HG03457 (cell line): ENCODE measurements around the gene APP.

Experiments
- ATAC-seq: cut with Tn5 transposase; IDR thresholded peaks from one replicate; pipeline ENCODE4 v1.9.1; 2021; ENCODE audit warnings: moderate number of reproducible peaks; ENCODE audit not compliant: unreplicated experiment

Gene APP

DNA sequence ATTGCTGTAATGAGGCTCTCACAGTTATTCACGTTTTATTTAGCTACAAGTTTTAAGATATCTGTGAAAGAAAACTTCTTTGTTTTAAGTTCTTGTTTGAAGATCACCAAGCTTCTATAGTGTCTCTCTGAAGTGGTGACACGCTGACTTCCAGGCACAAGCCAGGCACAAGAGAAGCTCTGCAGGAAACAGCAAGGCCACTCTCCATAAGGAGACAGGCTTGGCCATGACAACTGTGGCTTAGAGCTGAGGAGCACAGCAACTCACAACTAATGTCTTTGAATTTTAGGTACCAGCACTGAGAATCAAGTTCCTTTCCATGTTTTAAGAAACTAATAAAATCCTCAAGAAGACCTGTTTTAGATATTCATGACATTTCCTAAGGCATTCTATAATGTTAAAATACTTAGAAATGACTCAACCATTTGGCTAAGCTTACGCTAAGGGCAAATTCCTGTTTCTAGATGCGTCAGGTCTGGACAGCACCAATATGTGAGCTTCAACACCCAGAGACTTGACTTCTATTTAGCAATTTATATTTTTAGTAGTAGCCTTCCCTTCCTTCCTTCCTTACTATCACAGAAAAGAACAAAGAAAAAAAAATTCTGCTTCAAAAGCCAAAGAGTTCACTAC, 40.2 kb downstream of the APP start:
- no peak for ATAC-seq

DNA sequence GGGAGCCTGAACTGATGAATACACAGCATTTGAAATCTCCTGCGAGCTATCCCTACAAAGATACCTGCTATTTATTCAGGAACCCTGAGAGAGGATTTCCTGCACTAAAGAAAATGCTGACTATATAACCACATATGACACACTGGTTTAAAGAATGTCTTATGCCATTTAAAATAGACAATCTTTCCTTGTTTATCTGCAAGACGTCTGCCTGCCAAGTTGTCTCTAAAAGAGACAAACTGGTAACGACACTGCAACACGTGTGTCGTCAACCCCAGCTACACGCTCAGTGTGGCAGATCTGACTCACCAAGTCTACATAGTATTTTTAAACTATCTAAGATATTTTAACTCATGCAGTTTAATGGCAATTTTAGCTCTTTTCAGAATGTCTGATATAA, 42.7 kb downstream of the APP start:
- ATAC-seq = no peak

DNA sequence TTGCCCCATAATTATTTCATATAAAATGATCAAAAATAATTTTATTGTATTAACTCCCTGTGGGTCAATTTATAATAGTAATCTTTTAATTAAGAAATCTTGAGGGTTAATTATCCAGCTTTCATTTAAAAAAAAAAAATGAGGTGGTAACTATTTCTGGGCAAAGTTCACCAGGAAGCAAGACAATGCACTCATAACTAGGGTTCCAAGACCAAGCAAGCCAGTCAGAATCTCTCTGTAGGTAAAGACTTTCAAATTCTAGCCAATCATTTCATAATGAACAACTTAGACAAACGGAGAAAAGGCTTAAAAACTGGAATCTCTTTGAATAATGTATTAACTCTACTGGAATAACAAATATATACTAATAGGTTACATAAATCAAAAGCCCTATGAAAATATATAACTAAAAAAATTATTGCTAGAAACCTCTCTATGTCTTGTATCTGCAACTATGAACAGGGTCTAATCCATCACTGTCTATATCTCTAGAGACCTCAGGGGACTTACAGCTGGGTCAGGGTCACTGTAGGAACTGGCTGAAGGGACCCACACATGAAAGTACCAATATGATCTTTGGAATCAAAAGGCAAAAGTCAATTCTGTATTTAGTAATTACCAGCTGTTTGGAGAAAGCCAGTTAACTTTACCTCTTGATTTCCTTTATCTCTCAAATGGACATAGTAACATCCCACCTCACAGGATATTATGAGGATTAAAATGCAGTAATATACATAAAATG, 43.3 kb downstream of the APP start:
- ATAC-seq = no peak

DNA sequence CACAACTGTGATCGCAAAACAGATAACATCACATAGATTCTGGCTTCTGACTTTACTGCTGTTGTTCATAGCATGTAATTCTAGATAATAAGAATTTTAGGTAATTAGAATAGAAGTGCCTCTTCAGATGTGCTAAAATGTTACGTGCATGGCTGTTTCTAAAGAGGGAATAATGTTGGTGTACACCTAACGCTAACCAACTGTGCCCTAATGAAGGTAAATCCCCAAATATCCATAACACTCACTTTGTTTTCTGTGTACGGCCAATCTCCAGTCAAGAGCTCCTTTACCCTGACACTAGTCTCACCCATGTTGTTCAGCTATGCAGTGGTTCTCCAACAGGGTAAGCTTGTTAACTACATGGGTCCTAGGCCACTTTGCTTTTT, 44.4 kb downstream of the APP start:
- no peak for ATAC-seq

DNA sequence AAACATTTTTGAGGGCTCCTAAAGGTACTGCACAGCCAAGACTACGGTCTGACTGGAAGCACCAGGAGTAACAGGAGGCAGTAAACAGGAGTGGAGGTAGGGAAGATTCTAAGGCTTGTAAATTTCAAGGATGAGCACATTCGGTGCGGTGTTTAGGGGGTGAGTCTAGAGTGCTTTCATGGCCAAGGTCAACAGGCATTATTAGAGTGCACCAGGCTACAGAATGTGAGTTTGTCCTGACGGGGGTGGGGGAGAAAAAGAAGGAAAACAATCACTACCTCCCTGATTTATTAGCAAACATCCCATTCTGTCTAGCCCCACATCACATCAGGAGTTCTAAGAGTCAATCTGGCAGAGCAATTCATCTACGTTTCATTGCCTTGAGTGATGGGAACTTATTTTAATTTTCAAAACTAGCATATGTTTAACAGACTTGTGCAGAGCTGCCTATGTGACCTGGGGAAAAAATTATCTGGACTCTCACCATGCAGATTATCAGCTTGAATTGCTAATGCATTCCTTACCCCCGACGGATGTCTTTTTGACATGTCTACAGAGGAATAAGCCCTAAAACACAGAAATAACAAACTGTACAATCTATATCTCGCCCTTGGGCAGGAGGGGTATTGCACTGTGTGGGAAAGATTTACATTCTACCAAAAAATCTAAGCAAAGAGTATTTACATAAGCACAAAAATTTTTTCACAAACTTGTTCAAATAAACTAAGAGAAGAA, 45.0 kb downstream of the APP start:
- ATAC-seq = no peak

DNA sequence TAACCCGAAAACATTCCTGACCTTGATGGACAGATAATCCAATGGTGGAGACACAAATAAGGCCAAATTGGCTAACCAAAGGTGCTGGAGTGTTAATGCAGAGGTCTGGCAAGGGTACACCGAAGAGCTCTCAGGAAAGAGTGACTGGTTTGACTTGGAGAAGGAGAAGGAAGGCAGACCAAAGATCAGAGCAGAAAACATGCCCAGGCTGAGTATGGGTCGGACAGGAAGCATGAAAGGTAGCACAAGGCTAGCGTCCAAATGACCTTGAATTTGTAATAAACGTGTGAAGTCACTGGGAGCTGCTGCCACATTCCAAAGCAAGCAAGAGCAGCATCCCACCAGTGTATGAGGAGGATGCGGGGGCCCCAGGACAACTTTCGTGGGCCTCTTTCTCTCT, 45.7 kb downstream of the APP start:
- ATAC-seq = no peak

DNA sequence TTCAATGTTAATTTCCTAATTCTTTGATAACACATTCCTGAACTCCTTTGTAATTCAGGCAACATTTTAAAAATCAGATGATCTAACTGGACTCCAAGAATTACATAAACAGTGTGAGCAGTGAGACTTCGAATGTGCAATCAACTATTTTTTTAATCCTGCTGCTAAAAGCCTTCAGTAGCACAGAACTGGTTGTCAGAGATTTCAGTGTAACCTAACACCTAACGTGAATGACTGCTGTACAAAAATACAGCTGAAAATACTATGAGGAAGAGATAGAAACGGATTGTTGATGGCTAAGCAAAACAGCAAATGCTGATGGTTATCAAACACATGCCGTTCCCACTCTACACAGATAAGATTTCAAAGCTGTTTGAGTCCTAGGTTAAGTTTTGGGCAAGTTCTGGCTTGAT, 46.1 kb downstream of the APP start:
- no peak for ATAC-seq

DNA sequence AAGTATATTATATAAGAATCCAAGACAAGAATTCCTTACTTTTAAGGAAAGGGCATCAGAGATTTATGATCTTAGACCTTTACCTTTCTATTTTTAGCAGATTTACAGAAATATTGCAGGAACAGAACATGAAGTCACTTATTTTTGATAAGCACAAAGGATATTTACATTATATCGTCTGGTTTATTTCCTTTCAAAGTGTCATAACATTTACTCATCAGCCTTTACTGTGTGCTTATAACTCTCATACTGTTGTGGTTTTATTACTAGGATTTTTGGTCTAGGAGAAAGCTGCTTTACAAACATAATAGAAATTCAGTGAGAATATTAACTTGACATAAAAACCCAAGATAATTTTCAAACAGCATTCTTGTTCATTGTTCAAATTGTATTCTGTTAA, 47.6 kb downstream of the APP start:
- ATAC-seq = no peak

DNA sequence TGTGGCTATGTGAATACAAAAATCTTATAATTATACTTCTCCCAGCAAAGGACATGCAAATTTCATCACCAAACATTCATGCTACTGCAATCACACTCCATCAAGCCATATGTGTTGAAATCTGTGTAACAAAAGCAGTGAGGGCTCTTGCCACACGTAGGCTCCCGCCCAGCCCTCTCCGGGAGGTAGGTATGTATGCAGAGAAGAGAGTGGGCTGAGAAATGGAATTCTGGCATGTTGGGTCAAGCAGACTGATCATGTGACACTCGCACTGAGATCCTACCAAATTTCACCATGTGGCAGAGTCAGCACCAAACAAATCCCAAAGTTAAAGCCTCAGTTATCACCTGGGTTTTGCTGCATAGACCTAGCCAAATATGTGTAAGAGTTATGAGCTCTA, 49.7 kb downstream of the APP start:
- no peak for ATAC-seq

DNA sequence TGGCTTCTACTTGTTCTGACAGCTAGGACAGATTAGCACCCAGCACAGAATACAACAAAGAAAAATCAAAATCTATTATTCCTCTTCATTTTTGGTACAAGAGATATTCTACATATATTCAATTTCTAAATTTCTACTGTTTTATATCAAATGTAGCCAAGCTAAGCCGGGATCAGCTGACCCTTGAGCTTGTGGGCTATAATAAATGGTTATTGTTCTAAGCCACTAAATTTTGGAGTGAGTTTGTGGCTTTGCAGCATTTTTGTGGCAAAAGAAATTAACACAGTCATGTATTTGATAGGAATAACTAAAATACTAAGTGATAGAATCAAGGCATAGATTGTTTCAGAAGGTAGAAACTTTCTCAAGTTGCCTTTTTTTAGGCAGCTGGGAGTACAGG, 50.7 kb downstream of the APP start:
- ATAC-seq = no peak

DNA sequence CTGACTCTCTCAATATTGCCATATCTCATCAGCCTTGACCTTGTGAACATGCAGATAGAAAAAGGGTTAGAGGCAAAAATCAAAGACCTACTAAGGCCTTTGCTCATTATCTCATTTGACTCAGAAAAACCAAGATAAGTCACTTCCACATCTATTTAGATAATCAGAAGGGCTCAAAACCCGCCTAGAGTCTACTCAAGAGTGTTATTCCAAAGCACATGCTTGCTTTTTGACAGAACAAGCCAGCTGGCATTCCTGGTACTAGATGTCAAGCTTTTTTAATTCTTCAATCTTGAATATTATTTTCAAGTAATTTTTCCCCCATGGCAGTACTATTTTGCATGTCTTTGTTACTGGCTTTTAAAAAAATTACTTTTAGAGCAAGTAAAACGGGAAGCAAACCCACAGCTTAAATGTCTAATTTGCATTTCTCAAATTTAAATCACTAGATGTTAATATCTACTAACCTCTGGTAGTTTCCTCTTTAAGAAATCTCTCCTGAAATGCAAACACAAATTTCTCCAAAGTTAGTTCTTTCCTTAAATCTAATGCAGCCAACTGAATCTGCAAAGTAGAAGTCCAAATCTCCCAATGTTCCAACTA, 51.5 kb downstream of the APP start:
- no peak for ATAC-seq

DNA sequence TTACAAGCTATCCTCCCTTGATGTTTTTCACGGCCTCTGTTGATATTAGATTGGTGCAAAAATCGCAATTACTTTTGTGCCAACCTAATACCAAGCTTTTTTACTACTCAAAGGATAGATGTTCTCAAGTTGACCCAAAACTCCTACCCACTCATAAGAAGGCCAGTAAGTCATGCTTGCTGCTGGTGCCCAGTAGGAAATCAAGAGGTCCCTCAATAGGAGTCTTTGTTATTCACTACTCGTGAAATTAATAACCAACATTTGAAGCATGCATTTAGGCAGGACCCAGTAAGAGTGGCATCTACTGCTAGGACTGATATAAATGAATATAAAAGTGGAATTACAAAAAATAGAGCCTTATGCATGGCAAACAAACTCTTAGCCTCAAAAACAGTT, 52.6 kb downstream of the APP start:
- no peak for ATAC-seq

DNA sequence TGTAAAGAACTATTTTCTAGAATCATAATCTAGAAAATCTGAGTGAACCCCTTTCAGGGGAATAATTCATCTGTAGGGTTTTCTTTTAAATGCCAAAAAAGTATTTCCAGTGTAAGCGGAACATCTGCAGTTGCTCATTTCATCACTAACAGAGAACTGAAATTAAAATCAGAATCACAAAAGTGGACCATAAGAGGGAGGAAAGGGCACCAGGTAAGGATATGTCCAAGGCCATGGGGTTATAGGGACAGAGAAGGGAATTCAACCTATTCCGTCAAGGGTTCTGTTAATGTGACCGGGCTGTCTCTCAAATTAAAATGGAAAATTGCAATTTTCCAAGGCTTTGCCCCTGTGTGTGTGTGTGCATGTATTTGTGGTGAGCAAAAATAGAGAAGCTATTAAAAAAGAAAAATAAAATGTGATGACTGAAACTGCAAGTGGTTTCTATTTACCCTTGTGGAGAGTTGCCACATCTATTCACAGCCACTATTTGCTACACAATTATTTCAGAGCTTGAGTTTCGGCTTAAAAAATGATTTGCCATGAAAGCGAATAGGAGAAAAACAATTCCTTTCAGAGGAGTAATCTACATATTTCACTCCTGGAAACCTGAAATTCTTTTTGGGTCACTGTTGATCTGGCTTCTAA, 53.1 kb downstream of the APP start:
- peak; percentile 43 for ATAC-seq

DNA sequence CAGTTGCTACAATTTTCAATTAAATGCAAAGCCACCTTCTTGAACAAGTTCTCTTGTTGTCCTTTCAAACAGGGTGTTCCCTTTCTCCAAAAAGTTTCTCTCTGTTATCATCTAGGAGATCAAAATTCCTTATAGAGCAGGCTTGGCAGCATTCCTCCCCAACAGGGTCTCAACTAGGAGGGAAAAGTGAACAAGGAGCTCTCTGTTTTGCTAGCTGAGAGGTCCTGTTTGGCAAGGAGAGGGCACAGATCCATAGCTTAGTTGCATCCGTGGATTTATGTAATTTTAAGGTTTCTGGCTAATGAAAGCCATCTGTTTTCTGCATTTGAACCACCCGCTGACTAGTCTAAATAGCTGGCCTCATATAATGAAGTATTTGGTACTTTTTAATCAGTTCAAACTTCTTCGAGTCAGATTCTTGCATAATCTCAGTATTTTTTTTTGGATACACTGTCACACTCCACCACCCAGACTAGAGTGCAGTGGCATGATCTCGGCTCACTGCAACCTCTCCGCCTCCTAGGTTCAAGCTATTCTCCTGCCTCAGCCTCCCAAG, 54.0 kb downstream of the APP start:
- ATAC-seq = no peak

DNA sequence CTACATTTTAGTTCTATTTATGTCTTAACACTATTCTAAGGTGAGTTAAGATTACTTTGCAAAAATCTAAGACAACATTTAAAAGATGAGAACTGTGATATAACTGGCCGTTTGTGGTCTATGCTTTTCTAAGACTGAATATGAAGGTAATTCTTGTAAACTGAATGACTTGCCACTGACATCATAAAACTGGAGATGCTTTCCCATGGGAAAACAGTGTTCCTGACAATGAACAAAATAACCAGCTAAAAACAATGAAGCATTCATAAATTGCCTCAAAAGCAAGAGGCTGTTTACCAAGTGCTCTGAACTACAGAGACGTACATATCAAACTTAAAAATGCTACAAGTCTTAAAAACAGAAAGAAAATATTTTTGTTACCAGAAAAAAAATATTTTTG, 54.7 kb downstream of the APP start:
- ATAC-seq = no peak

DNA sequence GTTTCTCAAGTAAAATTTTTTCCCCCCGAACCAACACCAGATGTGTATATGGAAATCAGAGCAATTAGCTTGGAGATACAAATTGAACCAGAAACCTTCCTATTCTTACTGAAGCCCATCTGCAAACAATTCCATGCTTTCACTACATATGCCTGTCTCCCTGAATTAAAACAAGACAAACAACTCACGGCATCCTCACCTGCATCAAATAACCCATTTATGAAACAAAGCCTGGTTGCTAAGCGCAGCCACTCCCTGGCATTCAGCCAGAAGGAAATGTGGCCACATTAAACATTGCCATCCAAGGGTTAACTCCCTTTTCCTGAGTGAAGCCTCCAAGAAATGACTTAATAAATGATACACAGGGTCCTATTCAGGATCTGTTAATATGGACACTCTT, 55.3 kb downstream of the APP start:
- no peak for ATAC-seq

DNA sequence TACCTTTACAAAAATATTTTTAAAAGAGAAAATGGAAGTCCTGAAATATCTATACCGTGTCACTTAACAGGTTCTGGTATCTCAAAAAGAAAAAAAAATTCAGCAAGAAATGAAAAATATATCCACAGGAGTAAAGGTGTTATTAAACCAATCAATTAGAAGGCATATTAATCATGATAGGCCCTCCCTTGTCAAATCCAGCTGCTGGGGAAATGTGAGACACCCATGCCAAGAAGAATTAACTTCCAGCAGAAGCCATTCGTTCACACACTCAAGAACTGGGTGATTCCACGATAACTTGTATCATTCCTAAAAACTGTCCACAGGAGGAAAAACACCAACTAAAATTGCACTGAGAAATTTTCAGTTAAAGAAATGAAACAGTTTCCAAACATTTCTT, 57.6 kb downstream of the APP start:
- ATAC-seq = no peak

DNA sequence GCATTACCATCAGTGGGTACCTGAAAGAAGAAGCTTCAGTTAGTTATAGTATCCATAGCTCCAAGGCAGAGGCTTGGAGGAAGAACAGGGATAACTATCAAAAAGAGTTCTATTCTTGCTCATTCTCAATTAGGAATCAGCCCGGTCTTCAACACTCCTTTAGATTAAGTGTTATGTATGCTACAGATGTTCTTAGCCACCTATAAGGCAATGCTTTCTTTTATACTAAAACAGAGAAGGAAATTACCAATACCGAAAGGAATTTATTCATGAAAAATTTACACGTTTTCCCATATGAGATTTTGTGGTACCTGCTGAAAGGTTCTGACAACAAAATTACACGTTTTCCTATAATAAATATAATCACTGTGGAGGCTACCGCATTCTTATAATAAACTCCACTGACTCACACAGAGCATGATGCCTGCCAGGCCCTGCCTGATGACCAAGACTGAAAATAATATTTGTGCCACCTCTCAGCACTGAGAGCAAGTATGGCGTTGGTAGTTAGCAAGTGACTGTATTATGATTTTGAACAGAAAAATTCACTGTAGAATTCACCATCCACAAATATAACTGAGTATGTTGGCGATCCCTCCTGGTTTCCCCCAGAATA, 58.3 kb downstream of the APP start:
- no peak for ATAC-seq

DNA sequence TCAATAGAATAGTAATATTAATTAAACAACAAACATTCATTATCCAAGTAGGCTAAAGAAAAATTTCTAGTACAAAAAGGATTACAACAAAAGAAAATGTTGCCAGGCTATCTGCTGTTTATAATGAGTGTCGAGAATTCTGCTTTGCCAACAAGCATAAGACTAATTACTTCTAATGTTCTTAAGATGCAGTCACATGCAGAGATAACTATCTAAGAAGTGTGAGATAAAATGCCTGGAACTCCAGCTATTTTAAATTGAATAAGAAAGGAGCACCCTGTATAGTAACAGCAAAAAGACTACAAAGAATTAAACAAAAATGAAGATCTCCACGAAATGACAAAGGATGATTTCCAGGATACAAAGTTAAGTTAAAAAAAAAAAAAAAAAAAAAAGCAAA, 59.9 kb downstream of the APP start:
- ATAC-seq = no peak

DNA sequence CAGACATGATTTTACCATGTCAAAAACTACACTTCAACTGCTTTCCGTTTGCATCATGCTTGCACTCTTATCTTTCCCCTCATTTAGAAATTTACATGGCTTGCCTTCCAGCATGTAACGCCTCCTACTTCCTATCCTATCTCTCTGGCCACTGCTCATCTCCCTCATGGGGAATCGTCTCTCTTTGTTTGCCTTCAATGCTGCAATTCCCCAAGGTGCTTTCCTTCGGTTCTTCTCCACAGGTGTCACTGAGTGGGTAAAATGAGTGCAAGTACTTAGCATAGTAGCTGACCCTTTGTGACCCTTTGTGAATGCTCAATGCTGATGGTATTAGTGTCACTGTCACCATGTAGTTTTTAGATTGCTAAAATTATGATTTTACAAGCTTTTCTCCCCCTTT, 63.1 kb downstream of the APP start:
- no peak for ATAC-seq

DNA sequence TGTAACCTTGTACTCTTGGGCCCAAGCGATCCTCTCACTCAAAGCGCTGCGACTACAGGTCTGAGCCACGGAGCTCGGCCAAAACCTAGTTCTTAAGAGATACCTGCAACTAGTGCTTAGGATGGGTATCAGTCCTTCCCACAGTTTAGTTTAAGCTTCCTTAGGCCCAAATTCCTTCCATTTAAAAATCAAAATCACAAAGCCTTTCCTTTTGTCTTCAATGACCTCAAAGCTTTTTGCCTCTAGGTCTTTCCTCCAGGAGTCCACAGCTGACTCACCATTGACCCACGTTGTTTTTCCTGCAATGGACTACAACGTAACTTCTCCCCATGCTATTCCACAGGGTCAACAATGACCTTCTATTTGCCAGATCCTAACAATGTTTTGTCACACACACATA, 64.0 kb downstream of the APP start:
- no peak for ATAC-seq
